ENCODE data around the gene KRTAP29-1.
"Not testable (repeated sequence)": the region's sequence is repeated elsewhere in the genome, so short reads cannot be mapped to it uniquely, and the experiment has no call there.

The KRTAP29-1 gene

DNA sequence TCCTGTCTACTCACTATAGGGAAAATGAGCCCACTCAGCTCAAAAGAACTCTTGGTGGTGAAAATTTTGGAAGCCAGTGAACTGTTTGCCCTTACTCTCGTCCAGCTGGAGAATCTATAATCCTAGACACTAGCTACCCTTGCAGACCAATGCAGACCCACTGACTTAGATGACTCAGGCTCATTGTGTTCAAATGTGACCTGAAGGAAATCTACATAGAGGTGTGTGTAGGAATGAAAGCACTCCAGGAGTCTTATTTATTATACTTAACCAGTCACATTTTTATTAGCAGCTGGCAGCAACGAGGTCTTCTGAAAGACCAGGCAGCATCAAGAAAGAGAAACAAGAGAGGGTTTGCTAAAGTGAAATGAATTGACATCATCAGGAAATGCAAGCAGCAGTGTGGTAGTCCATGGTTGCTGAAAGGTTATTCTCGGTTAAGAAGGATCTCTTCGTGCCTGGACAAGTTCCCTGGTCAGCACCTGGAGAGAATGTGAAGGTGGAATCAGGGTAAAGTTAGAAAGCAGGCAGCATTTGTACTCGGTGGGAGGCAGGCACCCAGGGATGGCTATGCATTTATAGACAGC is 1.4 kb downstream of the KRTAP29-1 start:
- in situ Hi-C loops (cut with MboI; ENCODE audit: low sequenced_read_pairs) = no loop called here

GRCh38 chr17:41298458-41299135 is 4.1 kb downstream of the KRTAP29-1 start:
- in situ Hi-C loops (cut with MboI; ENCODE audit: low sequenced_read_pairs) = no loop called here

DNA sequence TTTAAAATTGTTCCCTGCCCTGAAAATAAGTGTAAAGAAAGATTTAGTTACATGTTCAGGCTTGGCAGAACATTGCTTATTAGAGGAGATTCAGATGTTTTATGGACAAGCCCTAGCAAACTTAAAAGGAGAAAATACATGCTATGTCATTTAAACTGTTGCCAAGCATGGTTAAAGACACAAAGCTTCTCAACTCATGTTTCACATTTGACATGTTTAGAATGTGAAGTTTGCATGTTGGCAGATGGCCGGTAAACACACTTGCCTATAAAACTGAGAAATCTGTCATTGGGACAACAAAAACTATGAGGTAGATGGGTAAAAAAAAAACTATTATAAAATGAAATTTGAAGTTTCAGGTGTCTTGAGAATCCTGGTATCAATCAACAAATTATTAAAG is 5.8 kb downstream of the KRTAP29-1 start:
- in situ Hi-C loops (cut with MboI; ENCODE audit: low sequenced_read_pairs) = no loop called here

DNA sequence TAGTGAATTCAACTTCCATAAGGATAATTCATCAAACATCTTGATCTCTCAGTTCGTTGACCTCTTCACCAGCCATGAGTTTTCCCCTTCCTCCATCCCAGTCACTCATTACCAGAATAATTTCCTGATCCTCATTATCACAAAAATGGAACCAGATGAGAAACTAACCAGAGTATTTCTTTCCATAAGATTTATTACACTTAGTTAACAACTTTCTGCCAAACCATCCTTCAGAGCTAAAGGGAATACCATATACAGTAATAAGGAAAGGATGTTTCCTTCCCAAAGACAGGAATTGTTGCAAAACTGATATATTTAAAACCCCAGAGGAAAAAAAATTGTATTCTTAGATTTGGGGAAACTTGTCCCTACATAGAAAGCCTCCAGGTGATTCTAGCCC is 8.6 kb downstream of the KRTAP29-1 start:
- in situ Hi-C loops (cut with MboI; ENCODE audit: low sequenced_read_pairs) = no loop called here

- in situ Hi-C loops (cut with MboI; ENCODE audit: low sequenced_read_pairs) = no loop called here
Measured at GRCh38 chr17:41287050-41287449, 15.6 kb downstream of the KRTAP29-1 start.

GRCh38 chr17:41284546-41284945 is 18.1 kb downstream of the KRTAP29-1 start:
- in situ Hi-C loops (cut with MboI; ENCODE audit: low sequenced_read_pairs) = no loop called here

GRCh38 chr17:41284043-41284442 is 18.6 kb downstream of the KRTAP29-1 start:
- in situ Hi-C loops (cut with MboI; ENCODE audit: low sequenced_read_pairs) = no loop called here

GRCh38 chr17:41278176-41278955 is 24.3 kb downstream of the KRTAP29-1 start:
- in situ Hi-C loops (cut with MboI; ENCODE audit: low sequenced_read_pairs) = no loop called here

- in situ Hi-C loops (cut with MboI; ENCODE audit: low sequenced_read_pairs) = not testable (repeated sequence)
Measured at GRCh38 chr17:41275648-41276190, 26.9 kb downstream of the KRTAP29-1 start, which contains the start of gene KRTAP9-7. KRTAP9-7 (plus strand) TSS chr17:41275698; CDS start chr17:41275698, 0 bp downstream.

DNA sequence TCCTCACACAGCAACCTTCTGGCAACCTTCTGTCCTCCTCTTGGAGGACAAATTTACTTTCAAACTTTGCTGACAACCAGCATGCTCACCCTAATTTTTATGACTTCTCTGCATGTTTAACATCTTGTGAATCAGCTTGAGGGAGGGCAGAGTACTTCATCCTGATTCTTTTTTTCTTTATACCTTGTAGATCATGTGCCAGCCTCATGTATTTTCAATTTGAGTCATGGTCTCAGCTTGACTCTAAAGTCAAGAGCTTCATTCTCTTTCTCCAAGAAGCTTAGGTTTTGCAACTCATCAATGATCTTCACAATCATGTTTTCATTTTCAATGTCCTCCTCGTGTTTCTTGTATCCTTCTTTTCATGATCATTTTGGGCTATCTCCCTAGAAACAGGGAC is 30.8 kb downstream of the KRTAP29-1 start:
- in situ Hi-C loops (cut with MboI; ENCODE audit: low sequenced_read_pairs) = no loop called here

DNA sequence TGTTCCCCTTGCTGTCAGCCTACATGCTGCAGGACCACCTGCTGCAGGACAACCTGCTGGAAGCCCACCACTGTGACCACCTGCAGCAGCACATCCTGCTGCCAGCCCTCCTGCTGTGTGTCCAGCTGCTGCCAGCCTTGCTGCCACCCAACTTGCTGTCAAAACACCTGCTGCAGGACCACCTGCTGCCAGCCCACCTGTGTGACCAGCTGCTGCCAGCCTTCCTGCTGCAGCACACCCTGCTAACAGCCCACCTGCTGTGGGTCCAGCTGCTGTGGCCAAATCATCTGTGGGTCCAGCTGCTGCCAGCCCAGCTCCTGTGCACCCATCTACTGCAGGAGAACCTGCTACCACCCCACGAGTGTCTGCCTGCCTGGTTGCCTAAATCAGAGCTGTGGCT is 31.3 kb downstream of the KRTAP29-1 start:
- in situ Hi-C loops (cut with MboI; ENCODE audit: low sequenced_read_pairs) = not testable (repeated sequence)

- in situ Hi-C loops (cut with MboI; ENCODE audit: low sequenced_read_pairs) = no loop called here
Measured at GRCh38 chr17:41267711-41268110, 34.9 kb downstream of the KRTAP29-1 start.

GRCh38 chr17:41265078-41265477 is 37.6 kb downstream of the KRTAP29-1 start, which contains the start of gene KRTAP9-6:
KRTAP9-6 (plus strand) TSS chr17:41265378; CDS start chr17:41265378, 0 bp downstream.
- in situ Hi-C loops (cut with MboI; ENCODE audit: low sequenced_read_pairs) = no loop called here

DNA sequence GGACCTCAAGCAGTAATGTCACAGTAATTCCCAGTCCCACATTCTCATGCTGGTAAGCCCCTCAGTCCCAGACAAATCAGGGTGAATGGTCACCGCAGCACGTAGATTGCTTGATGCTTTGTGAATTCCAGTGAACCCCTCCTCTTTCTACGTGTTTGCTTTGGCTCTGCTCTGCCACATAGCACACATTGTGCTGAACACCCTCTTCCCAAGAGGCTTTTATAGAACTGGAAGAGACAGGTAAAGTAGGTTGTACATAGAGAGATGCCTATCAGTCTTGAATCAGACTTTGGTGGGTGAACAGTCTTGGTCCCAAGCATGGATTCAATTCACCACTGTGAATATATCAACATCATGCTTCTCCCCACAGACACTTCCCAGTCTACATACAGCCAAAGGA is 38.1 kb downstream of the KRTAP29-1 start:
- in situ Hi-C loops (cut with MboI; ENCODE audit: low sequenced_read_pairs) = no loop called here

DNA sequence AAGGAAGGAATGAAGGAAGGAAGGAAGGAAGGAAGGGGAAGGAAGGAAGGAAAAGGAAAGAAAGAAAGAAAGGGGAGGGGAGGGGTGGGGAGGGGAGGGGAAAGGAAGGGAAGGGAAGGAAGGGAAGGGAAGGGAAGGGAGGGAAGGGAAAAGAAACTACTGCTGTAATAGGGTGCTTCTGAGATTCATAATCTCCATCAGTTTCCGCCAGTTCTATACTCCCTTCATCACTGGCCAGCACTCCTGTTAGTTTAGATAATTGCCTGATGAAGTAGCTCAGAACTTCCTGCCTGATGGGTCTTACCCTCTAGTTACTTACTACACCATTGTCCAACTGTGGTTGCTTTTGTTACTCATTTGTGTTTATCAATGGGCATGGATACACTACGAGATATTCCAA is 39.4 kb downstream of the KRTAP29-1 start:
- in situ Hi-C loops (cut with MboI; ENCODE audit: low sequenced_read_pairs) = no loop called here

- in situ Hi-C loops (cut with MboI; ENCODE audit: low sequenced_read_pairs) = no loop called here
Measured at GRCh38 chr17:41258406-41258805, 44.2 kb downstream of the KRTAP29-1 start.

GRCh38 chr17:41256291-41256685 is 46.4 kb downstream of the KRTAP29-1 start:
- in situ Hi-C loops (cut with MboI; ENCODE audit: low sequenced_read_pairs) = no loop called here

- in situ Hi-C loops (cut with MboI; ENCODE audit: low sequenced_read_pairs) = not testable (repeated sequence)
Measured at GRCh38 chr17:41255381-41256290, 47.0 kb downstream of the KRTAP29-1 start, which contains the start of gene KRTAP9-9. KRTAP9-9 (plus strand) TSS chr17:41255384.

GRCh38 chr17:41254861-41255260 is 47.8 kb downstream of the KRTAP29-1 start:
- in situ Hi-C loops (cut with MboI; ENCODE audit: low sequenced_read_pairs) = no loop called here

Data from HL-60/S4 (cell line).